Peyer's patch (tissue), 4 donors: ENCODE results near the gene SEPHS2. TPM values are rescaled to one million over a fixed set of nuclear protein-coding genes. Genes with fewer than 3 reads are reported as not detected.

Experiments used
- DNase-seq, 3 donors: peaks; one replicate each; pipeline ENCODE4 v3.0.0-alpha.2; 2017 to 2019
- H3K27ac ChIP-seq, 4 donors: fragments of 200-600 bp; sonication (generic); one replicate each; pipeline ENCODE4 v1.5.1; 2016 to 2019
- H3K27me3 ChIP-seq, 2 donors: fragments of 200-600 bp; sonication (generic); one replicate each; pipeline ENCODE4 v1.5.1; 2019
- H3K36me3 ChIP-seq, 3 donors: fragments of 200-600 bp; sonication (generic); one replicate each; pipeline ENCODE4 v1.5.1; 2016 to 2019
- H3K4me1 ChIP-seq, 4 donors: fragments of 200-600 bp; sonication (generic); one replicate each; pipeline ENCODE4 v1.5.1; 2016 to 2019
- H3K4me3 ChIP-seq, 4 donors: fragments of 200-600 bp; sonication (generic); 1 replicate in 3 of 4; 2 replicates in 1 of 4; pipeline ENCODE4 v1.5.1; 2016 to 2019; ENCODE audit warnings: mild to moderate bottlenecking in 1 of 4
- H3K9me3 ChIP-seq, 4 donors: fragments of 200-600 bp; sonication (generic); one replicate each; pipeline ENCODE4 v1.5.1; 2016 to 2019; ENCODE audit warnings: mild to moderate bottlenecking in 1 of 4
- CTCF ChIP-seq, 6 experiments: fragments of 450-650 bp in 4 of 6; fragments of 200-600 bp in 2 of 6; sonication (generic) in 1 of 6; IDR thresholded peaks; one replicate each; pipeline ENCODE4 v1.5.1; 2017 to 2019; ENCODE audit warnings: antibody characterized with exemption in 6 of 6, mild to moderate bottlenecking in 3 of 6, moderate library complexity in 1 of 6
- POLR2A ChIP-seq, 2 donors: fragments of 450-650 bp; IDR thresholded peaks; one replicate each; pipeline ENCODE4 v1.5.1; 2017; ENCODE audit warnings: antibody characterized with exemption in 2 of 2, mild to moderate bottlenecking in 2 of 2, moderate library complexity in 2 of 2
- total RNA-seq, 4 donors: library from RNA; depleted of rRNA; stranded (reverse); fragments of >200 nt; gene quantifications; one replicate each; pipeline ENCODE4 v1.1.0, GENCODE V29; 2016

The SEPHS2 gene
- total RNA-seq, 4 donors from 2014 or later, result 47.9 to 130 (median 106) TPM

GRCh38 chr16:30443631-30444030 lies 2.0 kb downstream of the SEPHS2 start:
- Histone ChIP-seq H3K9me3 (no peaks in the 10 kb centered on the region), H3K27me3 (no peaks in the 10 kb centered on the region), H3K36me3 (peaks cover 0 to 14% (median 0%) of the 10 kb centered on the region in 3 donors), H3K4me1 (peaks cover 0 to 24% (median 12%) of the 10 kb centered on the region in 4 donors), H3K27ac (no peak overlapping the region), H3K4me3 (peak overlapping the region in 2 of 4 donors; percentile 80 to 94)
- TF ChIP-seq CTCF (IDR thresholded peaks at IDR 0.05) (no peak), POLR2A (IDR thresholded peaks at IDR 0.05) (no peak)
- DNase-seq, result no peak

GRCh38 chr16:30439720-30440348 lies 5.8 kb downstream of the SEPHS2 start:
- H3K27me3 ChIP-seq, result no peaks in the 10 kb centered on the region
- peaks cover 0 to 13% (median 7%) of the 10 kb centered on the region in 4 donors for H3K4me1 ChIP-seq
- H3K36me3 ChIP-seq, result peaks cover 0 to 14% (median 0%) of the 10 kb centered on the region in 3 donors
- DNase-seq, result no peak
- H3K9me3 ChIP-seq, result no peaks in the 10 kb centered on the region
- no peak for TF ChIP-seq CTCF (IDR thresholded peaks at IDR 0.05)
- TF ChIP-seq POLR2A (IDR thresholded peaks at IDR 0.05), result no peak
- no peak overlapping the region for H3K27ac ChIP-seq
- no peak overlapping the region for H3K4me3 ChIP-seq

DNA sequence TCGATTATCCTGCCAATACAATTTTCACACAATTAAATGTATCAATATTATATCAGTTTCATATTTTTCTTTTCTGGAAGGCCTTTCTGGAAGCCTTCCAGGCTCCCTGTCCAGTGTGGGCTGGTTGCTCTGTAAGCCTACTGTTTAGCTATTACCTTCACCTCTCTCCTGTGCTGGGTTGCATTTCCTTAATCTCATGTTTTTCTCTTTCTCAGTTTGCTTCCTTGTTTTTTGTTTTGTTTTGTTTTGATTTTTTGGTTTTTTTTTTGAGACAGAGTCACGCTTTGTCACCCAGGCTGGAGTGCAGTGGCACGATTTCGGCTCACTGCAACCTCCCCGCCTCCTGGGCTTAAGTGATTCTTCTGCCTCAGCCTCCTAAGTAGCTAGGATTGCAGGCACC lies 6.8 kb downstream of the SEPHS2 start:
- no peaks in the 10 kb centered on the region for H3K9me3 ChIP-seq
- H3K4me1 ChIP-seq, result peaks cover 0 to 6% (median 0%) of the 10 kb centered on the region in 4 donors
- H3K4me3 ChIP-seq, result no peak overlapping the region
- no peaks in the 10 kb centered on the region for H3K27me3 ChIP-seq
- no peak for DNase-seq
- H3K27ac ChIP-seq, result no peak overlapping the region
- no peak for TF ChIP-seq POLR2A (IDR thresholded peaks at IDR 0.05)
- TF ChIP-seq CTCF (IDR thresholded peaks at IDR 0.05), result no peak
- H3K36me3 ChIP-seq, result peaks cover 0 to 7% (median 0%) of the 10 kb centered on the region in 3 donors

GRCh38 chr16:30437511-30438046 lies 8.1 kb downstream of the SEPHS2 start:
- TF ChIP-seq CTCF (IDR thresholded peaks at IDR 0.05) (no peak), POLR2A (IDR thresholded peaks at IDR 0.05) (no peak)
- no peaks in the 10 kb centered on the region for H3K4me1 ChIP-seq
- H3K27ac ChIP-seq, result no peak overlapping the region
- H3K27me3 ChIP-seq, result no peaks in the 10 kb centered on the region
- H3K36me3 ChIP-seq, result no peaks in the 10 kb centered on the region
- no peaks in the 10 kb centered on the region for H3K9me3 ChIP-seq
- no peak overlapping the region for H3K4me3 ChIP-seq
- DNase-seq, result no peak

GRCh38 chr16:30434852-30435251 lies 10.8 kb downstream of the SEPHS2 start:
- TF ChIP-seq CTCF (IDR thresholded peaks at IDR 0.05) (no peak), POLR2A (IDR thresholded peaks at IDR 0.05) (no peak)
- H3K9me3 ChIP-seq, result no peaks in the 10 kb centered on the region
- DNase-seq, result no peak
- H3K27ac ChIP-seq, result no peak overlapping the region
- H3K36me3 ChIP-seq, result no peaks in the 10 kb centered on the region
- H3K4me1 ChIP-seq, result peaks cover 0 to 7% (median 0%) of the 10 kb centered on the region in 4 donors
- no peaks in the 10 kb centered on the region for H3K27me3 ChIP-seq
- H3K4me3 ChIP-seq, result no peak overlapping the region
